Measurements from ENCODE around the gene FBXL17.

The FBXL17 gene

GRCh38 chr5:107887166-107887943, 494.5 kb downstream of the FBXL17 start:
- TF ChIP-seq, protein P1, sequence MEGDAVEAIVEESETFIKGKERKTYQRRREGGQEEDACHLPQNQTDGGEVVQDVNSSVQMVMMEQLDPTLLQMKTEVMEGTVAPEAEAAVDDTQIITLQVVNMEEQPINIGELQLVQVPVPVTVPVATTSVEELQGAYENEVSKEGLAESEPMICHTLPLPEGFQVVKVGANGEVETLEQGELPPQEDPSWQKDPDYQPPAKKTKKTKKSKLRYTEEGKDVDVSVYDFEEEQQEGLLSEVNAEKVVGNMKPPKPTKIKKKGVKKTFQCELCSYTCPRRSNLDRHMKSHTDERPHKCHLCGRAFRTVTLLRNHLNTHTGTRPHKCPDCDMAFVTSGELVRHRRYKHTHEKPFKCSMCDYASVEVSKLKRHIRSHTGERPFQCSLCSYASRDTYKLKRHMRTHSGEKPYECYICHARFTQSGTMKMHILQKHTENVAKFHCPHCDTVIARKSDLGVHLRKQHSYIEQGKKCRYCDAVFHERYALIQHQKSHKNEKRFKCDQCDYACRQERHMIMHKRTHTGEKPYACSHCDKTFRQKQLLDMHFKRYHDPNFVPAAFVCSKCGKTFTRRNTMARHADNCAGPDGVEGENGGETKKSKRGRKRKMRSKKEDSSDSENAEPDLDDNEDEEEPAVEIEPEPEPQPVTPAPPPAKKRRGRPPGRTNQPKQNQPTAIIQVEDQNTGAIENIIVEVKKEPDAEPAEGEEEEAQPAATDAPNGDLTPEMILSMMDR (IDR thresholded peaks at IDR 0.05; ENCODE audit: low read depth, low read length, missing control alignments) = no peak
- no peak overlapping the region for H3K4me3 ChIP-seq (ENCODE audit: low read depth, low read length)
- no peak for DNase-seq (ENCODE audit: low read depth)

GRCh38 chr5:107885601-107886000, 496.3 kb downstream of the FBXL17 start:
- TF ChIP-seq, protein P1 (IDR thresholded peaks at IDR 0.05; ENCODE audit: low read depth, low read length, missing control alignments) = no peak
- no peak overlapping the region for H3K4me3 ChIP-seq (ENCODE audit: low read depth, low read length)
- DNase-seq (ENCODE audit: low read depth) = no peak

DNA sequence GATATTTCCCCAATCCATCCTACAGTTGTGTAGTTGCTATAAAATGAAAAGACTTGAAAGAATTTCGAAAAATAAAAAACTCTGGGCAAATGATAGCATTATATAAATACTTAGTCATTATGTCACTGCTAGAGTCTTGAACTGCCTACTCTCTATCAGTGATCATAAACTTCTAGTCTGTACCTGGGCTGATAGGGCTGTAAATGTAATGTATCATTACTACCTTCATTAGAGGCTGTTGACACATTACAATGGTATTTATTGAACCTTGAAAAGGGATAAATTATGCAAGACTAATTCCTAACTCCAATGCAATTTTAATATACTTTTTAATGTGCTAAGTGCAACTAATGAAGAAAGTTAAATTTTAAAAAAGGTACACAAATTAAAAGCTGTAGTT, 497.0 kb downstream of the FBXL17 start:
- no peak for DNase-seq (ENCODE audit: low read depth)
- H3K4me3 ChIP-seq (ENCODE audit: low read depth, low read length) = no peak overlapping the region

GRCh38 chr5:107878661-107879060, 503.2 kb downstream of the FBXL17 start:
- DNase-seq (ENCODE audit: low read depth) = no peak
- H3K4me3 ChIP-seq (ENCODE audit: low read depth, low read length) = no peak overlapping the region
- TF ChIP-seq, protein P1 (IDR thresholded peaks at IDR 0.05; ENCODE audit: low read depth, low read length, missing control alignments) = no peak

More for the DNA sequence above, 497.0 kb downstream of the FBXL17 start:
- TF ChIP-seq, protein P1 (IDR thresholded peaks at IDR 0.05; ENCODE audit: low read depth, low read length, missing control alignments) = no peak

GRCh38 chr5:107876906-107877305, 505.0 kb downstream of the FBXL17 start:
- no peak for DNase-seq (ENCODE audit: low read depth)
- TF ChIP-seq, protein P1 (IDR thresholded peaks at IDR 0.05; ENCODE audit: low read depth, low read length, missing control alignments) = no peak
- no peak overlapping the region for H3K4me3 ChIP-seq (ENCODE audit: low read depth, low read length)

GRCh38 chr5:107876261-107876660, 505.6 kb downstream of the FBXL17 start:
- DNase-seq (ENCODE audit: low read depth) = no peak
- TF ChIP-seq, protein P1 (IDR thresholded peaks at IDR 0.05; ENCODE audit: low read depth, low read length, missing control alignments) = no peak
- no peak overlapping the region for H3K4me3 ChIP-seq (ENCODE audit: low read depth, low read length)

DNA sequence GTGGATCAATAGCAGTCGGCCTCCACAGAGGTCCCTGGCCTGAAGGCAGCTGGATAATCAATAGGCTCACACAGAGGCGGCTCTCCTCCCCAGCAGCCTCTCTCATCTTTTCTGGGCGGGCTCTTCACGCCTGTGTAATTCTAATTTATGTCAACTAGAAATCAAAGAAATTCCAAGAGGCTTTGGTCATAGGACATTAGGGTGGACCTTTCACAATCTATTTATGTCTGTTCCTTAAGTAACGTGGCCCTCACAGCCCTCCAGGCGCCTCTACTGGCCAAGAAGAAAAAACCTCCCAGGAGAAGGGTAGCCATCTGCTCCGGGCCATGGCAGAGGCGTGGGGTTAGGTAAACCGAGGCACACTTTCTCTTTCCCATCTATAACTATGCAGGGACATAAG, 506.1 kb downstream of the FBXL17 start:
- DNase-seq (ENCODE audit: low read depth) = no peak
- TF ChIP-seq, protein P1 (IDR thresholded peaks at IDR 0.05; ENCODE audit: low read depth, low read length, missing control alignments) = no peak
- no peak overlapping the region for H3K4me3 ChIP-seq (ENCODE audit: low read depth, low read length)

Measured in GM12864 (cell line).